ENCODE data around the gene PHRF1. TPM values are rescaled to one million over a fixed set of nuclear protein-coding genes. Genes with fewer than 3 reads are reported as not detected.

Gene PHRF1
- total and polyA plus RNA-seq, 9 of the 15 experiments (the other 6 are each of a cell fraction or from before 2014, with no cell fraction given) = 0.07 to 37.2 (median 7.7) TPM

DNA sequence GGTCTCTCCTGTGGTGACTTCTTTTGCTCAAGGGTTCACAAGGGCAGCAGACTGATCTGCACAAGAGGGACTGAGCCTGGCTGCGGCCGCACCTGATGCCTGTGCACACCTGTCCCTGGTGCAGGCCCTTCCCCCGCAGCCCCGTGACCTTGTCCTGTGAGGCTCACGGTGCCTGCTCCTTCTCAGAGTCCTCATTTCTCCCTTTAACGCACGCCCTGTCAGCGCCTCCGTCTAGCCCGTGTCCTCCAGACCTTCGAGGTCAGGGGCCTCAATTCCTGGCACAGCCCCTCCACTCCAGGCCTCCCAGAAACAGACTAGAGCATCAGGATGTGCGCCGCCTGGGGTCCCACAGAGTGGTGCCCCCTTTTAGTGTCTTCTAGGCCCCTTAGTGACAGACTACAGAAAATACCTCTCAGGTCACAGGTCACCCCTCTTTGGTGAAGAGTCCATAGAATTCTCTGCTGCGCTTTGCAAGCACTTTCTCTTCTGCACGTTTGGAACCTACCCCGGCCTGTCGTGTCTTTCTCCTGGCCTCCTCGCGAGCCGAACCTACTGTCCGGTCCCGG lies 59.8 kb downstream of the PHRF1 start:
- DNase-seq (ENCODE audit: extremely low read depth in 1 of 4, low spot score in 3 of 4) (no peak), FAIRE-seq (no peak), ATAC-seq (no peak)
- no peak for TF ChIP-seq KDM2B (CRISPR knock-in tag; IDR thresholded peaks at IDR 0.05)
- TF ChIP-seq PCBP1 (IDR thresholded peaks at IDR 0.05; ENCODE audit: low read depth, low read length, poor library complexity, severe bottlenecking) = no peak
- no peak overlapping the region for H3K27ac ChIP-seq (ENCODE audit: extremely low read depth, low read depth, low read length)
- H2AFZ ChIP-seq (ENCODE audit: low read depth, low read length) = no peak overlapping the region
- H3K4me1 ChIP-seq (replicated peaks in 1 of 2; ENCODE audit: control insufficient read depth in 2 of 2, insufficient read depth in 2 of 2, low read length in 2 of 2) = peaks cover 0 to 15% of the 10 kb centered on the region in 2 experiments; a peak in 2 of 5 replicates
- CTCF ChIA-PET (ENCODE audit: low intra/inter-chr PET ratio) = no interaction called here
- H3K4me2 ChIP-seq (ENCODE audit: insufficient read depth, low read length) = no peak overlapping the region
- H4K20me1 ChIP-seq (replicated peaks; ENCODE audit: control insufficient read depth, insufficient read depth, low read length) = no peaks in the 10 kb centered on the region
- no peaks in the 10 kb centered on the region for H3K9me3 ChIP-seq (replicated peaks; ENCODE audit: control insufficient read depth, insufficient read depth, low read depth, low read length)
- no peak overlapping the region for H3K4me3 ChIP-seq
- peaks cover 30% of the 10 kb centered on the region; the same call in 2 of the 3 replicates for H3K36me3 ChIP-seq (ENCODE audit: control insufficient read depth, insufficient read depth, low read length)
- intact Hi-C loops (cut with micrococcal nuclease) = no loop called here
- peaks cover 2% of the 10 kb centered on the region; the same call in 1 of the 3 replicates for H3K79me2 ChIP-seq (ENCODE audit: control insufficient read depth, insufficient read depth, low read length)
- no peaks in the 10 kb centered on the region for H3K27me3 ChIP-seq (ENCODE audit: control insufficient read depth in 2 of 2, insufficient read depth in 2 of 2, low read length in 2 of 2)
- WGBS (ENCODE audit: insufficient coverage, low coverage, missing lambda C conversion rate) = 88% methylated on average over 14 of the region's 22 CpGs
- H3K9ac ChIP-seq (ENCODE audit: insufficient read depth in 1 of 2, low read depth in 2 of 2, low read length in 2 of 2) = no peak overlapping the region
- in situ Hi-C loops (cut with MboI) = no loop called here
- no TSS peak for BruUV-seq (replicated peaks)
- H3K9me1 ChIP-seq (ENCODE audit: control insufficient read depth, insufficient read depth, low read length) = no peaks in the 10 kb centered on the region
- POLR2A ChIA-PET = no interaction called here

DNA sequence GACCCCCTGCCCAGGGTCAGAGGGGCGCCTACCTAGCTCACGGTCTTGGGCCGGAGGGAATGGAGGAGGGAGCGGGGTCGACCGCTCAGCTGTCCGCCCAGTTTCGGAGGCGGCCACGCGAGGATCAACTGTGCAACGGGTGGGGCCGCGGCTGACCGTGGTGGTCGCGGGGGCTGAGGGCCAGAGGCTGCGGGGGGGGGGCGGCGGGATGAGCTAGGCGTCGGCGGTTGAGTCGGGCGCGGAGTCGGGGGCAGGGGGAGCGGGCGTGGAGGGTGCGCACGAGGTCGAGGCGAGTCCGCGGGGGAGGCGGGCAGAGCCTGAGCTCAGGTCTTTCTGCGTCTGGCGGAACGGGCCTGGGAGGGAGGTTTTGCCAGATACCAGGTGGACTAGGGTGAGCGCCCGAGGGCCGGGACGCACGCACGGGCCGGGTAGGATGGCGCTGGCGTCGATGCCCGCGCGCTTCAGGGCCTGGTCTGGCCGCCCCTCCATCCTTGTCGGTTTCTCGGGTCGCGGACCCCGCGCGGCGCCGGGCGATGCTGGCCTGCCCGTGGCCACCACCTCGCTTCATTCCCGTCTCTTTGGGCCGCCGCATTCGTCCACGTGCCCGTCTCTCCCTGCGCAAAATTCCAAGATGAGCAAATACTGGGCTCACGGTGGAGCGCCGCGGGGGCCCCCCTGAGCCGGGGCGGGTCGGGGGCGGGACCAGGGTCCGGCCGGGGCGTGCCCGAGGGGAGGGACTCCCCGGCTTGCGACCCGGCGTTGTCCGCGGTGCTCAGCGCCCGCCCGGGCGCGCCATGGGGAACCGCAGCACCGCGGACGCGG lies 60.5 kb downstream of the PHRF1 start, which contains the start of gene DRD4:
Gene DRD4, plus strand, starts transcription at position 759 of the 822 bp plus-strand sequence. Its CDS starts 36 bp downstream, at position 795.
- Histone ChIP-seq H4K20me1 (replicated peaks; ENCODE audit: control insufficient read depth, insufficient read depth, low read length) (no peaks in the 10 kb centered on the region), H3K27me3 (ENCODE audit: control insufficient read depth in 2 of 2, insufficient read depth in 2 of 2, low read length in 2 of 2) (no peaks in the 10 kb centered on the region), H3K4me2 (ENCODE audit: insufficient read depth, low read length) (no peak within 1 kb of the TSS), H3K4me3 (no peak within 1 kb of the TSS), H3K27ac (ENCODE audit: extremely low read depth, low read depth, low read length) (no peak within 1 kb of the TSS), H3K9me1 (ENCODE audit: control insufficient read depth, insufficient read depth, low read length) (no peaks in the 10 kb centered on the region), H2AFZ (ENCODE audit: low read depth, low read length) (no peak within 1 kb of the TSS), H3K9ac (ENCODE audit: insufficient read depth in 1 of 2, low read depth in 2 of 2, low read length in 2 of 2) (no peak within 1 kb of the TSS; a peak in 1 of 4 replicates), H3K9me3 (replicated peaks; ENCODE audit: control insufficient read depth, insufficient read depth, low read depth, low read length) (no peaks in the 10 kb centered on the region), H3K36me3 (ENCODE audit: control insufficient read depth, insufficient read depth, low read length) (peaks cover 37% of the 10 kb centered on the region; the same call in 2 of the 3 replicates), H3K4me1 (replicated peaks in 1 of 2; ENCODE audit: control insufficient read depth in 2 of 2, insufficient read depth in 2 of 2, low read length in 2 of 2) (peaks cover 0 to 17% of the 10 kb centered on the region in 2 experiments; a peak in 2 of 5 replicates), H3K79me2 (ENCODE audit: control insufficient read depth, insufficient read depth, low read length) (peaks cover 2% of the 10 kb centered on the region; the same call in 1 of the 3 replicates)
- POLR2A ChIA-PET = no interaction called here
- no peak for FAIRE-seq
- ATAC-seq = no peak
- no peak for DNase-seq (ENCODE audit: extremely low read depth in 1 of 4, low spot score in 3 of 4)
- BruUV-seq (replicated peaks) = no TSS peak
- in situ Hi-C loops (cut with MboI) = no loop called here
- 96% methylated on average over 18 of the region's 100 CpGs for WGBS (ENCODE audit: insufficient coverage, low coverage, missing lambda C conversion rate)
- intact Hi-C loops (cut with micrococcal nuclease) = no loop called here
- CTCF ChIA-PET (ENCODE audit: low intra/inter-chr PET ratio) = no interaction called here
- TF ChIP-seq, protein P1, sequence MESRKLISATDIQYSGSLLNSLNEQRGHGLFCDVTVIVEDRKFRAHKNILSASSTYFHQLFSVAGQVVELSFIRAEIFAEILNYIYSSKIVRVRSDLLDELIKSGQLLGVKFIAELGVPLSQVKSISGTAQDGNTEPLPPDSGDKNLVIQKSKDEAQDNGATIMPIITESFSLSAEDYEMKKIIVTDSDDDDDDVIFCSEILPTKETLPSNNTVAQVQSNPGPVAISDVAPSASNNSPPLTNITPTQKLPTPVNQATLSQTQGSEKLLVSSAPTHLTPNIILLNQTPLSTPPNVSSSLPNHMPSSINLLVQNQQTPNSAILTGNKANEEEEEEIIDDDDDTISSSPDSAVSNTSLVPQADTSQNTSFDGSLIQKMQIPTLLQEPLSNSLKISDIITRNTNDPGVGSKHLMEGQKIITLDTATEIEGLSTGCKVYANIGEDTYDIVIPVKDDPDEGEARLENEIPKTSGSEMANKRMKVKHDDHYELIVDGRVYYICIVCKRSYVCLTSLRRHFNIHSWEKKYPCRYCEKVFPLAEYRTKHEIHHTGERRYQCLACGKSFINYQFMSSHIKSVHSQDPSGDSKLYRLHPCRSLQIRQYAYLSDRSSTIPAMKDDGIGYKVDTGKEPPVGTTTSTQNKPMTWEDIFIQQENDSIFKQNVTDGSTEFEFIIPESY (CRISPR knock-in tag; IDR thresholded peaks at IDR 0.05) = peak; percentile 68
- no peak for TF ChIP-seq PHF8 (IDR thresholded peaks at IDR 0.05; ENCODE audit: borderline replicate concordance, low read length)
- TF ChIP-seq MEIS2 (IDR thresholded peaks at IDR 0.05; ENCODE audit: partially characterized antibody) = no peak
- TF ChIP-seq EWSR1 (IDR thresholded peaks at IDR 0.05; ENCODE audit: borderline replicate concordance, low read depth, partially characterized antibody) = no peak
- TF ChIP-seq POLR2G (IDR thresholded peaks at IDR 0.05; ENCODE audit: low read depth, low read length) = peak; percentile 38; the same call in 1 of the 2 replicates
- no peak for TF ChIP-seq KLF13 (tag; IDR thresholded peaks at IDR 0.05; ENCODE audit: borderline replicate concordance, low read depth)

Data from K562 (cell line).